Fibroblast of skin of left biceps (primary cell): ENCODE measurements around the gene PARD3B.

Experiments
- DNase-seq, 2 experiments: peaks; one replicate each; pipeline ENCODE4 v3.0.0-alpha.2; 2013; ENCODE audit warnings: low read depth in 2 of 2

PARD3B gene

DNA sequence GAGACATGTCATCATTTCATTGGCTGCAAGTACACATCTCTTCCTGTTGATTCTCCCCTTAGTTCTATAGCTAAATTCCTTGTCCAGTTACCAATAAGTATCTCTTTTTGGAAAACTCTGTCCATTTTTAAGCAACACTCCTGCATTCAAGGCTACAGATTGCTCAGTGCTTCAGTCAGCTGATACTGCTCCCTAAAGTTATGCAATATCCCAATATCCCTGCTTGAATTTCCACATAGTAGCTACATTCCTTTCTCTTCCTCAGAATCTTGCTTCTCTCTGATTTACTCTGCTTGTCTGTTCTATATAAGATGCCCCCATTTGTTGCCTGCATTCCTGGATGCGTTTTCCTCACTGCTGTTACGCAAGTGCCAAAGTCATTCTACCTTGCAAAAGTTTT lies 109.8 kb downstream of the PARD3B start:
- DNase-seq = peak; percentile 33 to 40

DNA sequence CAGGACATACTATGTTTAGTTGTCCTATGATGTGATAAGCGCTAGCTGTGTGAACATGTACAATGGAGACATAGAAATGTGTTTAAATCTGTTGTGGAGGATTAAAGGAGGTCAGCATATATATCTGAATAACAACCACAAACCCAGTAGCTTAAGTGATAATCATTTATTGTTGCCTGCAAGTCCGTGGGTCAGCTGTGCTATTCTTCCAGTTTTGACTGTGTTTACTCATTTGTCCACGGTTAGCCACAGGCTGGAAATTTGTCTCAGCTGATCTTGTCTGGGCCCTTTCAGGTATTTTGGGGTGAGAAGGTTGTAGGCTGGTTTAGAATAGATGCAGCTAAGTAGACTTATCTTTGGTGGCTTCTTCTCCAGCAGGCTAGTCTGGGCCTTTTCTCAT lies 110.4 kb downstream of the PARD3B start:
- DNase-seq = no peak

DNA sequence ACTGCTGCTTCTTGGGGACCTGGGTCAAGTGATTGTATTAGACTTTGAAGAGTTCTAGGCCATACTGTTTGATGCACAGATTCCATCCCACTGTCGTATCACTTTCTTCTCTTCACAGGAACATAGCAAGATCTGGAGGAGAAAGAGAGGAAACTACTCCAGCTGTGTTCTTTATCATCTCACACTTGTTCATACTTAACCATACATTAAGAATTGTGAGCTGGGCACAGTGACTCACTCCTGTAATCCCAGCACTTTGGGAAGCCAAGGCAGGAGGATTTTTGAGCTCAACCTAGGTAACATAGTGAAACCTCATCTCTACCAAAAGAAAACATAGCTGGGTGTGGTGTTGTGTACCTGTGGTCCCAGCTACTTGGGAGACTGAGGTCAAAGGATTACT lies 111.7 kb downstream of the PARD3B start:
- no peak for DNase-seq

DNA sequence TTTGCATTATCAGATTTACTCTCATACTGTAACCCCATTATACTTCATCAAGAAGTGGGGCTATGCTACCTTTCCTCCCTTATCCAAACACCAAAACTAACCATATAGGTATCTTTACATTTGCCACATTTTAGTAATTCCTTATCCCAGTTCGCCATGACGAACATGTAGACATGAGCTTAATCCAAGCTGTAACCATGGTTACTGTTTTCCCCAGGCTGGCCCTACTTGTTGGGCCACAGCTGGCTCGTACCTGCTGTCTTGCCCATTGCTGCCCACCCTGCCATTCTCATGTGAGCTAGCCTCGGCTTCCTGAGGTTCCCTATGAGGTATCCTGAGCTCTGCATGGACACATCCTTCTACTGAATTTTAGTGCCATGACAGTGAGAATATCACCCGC lies 117.7 kb downstream of the PARD3B start:
- DNase-seq = no peak

DNA sequence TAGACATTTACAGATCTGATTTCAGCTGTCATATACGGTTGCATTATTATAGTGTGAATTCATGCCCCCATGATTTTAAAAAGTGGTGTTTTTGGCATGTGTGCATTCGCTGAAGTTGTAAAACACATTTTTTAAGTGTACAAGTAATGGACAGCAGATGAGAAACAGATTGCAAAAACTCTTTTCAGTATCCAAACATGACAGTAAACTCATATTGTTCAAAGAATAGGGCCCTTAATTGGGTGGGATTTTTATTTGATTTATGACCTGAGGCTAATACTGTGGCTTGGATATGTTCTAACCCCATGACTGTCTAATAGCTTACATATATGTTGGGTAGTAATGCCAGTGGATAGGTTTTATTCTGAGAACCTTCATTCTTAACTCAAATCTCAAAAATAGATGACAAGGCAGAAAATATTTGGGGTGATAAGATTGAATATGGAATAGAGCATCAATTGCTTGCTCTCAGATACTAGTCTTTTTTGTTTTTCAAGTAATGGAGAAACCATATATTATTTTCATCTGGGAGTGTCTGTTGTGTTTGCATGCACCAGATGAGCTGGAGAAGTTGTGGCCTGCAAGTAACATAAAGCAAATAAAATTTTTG lies 118.6 kb downstream of the PARD3B start:
- no peak for DNase-seq

DNA sequence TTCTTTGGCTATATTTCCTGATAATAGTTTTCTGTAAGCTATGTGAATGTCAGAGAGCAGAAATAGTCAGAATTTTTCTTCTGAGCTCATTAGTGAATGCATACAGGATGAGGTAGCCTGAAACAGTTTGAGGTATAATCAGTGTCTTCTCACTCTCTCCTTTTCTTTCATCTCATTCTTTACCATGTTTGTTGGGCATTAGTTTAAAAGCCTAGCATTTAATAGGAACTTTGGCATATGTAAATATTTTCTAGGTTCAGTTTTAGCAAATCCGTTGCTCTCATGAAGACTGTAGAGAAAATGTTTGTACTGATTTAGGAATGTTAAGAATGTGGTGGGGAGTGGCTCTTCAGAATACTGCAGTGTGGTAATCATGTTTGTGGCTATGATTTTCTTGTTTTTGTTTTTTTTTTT lies 119.4 kb downstream of the PARD3B start:
- no peak for DNase-seq

DNA sequence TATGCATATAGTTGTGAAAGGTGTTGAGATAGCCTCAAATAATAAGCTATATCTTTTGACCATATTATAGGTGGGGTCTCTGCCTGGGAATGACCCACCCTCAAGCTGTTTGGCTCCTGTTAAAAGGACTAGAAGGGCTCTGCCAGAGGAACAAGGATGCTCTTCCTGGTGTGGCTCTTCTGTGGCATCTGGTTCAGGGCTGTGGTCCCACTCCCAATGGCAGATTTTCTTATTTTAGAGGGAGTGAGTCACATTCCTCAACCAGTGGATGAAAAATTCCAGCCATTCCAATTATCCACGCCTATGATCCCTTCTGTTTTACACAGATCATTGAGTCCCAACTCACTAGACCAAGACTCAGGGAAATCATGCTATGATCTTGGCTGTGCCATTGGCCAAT lies 119.9 kb downstream of the PARD3B start:
- DNase-seq = peak in 1 of 2 experiments; percentile 52

DNA sequence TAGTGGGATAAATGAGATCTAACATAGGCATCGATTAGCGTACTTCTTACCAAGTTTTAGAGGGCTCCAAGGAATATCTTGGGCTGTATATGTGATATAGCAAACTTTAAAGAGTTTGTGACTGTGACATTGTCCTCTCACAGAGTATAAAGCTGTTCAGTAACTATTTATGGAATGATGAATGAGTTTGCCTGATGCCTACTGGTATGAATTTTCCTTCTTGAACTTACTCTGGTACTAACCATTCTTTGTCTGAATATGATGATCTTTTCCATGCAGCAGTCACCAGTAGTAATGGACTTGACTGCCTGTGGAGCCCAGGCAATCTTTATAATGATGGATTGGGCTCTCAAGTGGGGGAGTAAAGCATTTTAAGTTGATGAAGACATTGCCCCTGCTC lies 120.5 kb downstream of the PARD3B start:
- DNase-seq = no peak

DNA sequence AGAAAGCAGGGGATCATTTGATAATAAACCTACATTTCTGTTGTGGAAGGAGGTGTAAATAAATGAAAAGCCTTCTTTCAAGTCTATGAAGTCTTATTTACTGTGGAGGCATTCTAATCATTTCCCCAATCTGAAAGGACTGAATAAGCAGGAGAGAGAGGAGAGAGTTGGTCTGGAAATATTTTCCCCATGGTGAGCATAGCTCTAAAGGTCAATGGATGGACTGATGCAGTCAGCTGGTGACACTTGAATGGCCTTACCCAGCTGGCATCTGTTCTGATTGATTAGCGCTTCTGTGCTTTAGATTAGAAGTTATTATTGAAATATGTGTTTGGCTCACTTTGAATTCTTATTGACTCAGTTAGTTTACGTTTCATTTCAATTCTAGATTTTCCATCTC lies 122.7 kb downstream of the PARD3B start:
- DNase-seq = no peak

DNA sequence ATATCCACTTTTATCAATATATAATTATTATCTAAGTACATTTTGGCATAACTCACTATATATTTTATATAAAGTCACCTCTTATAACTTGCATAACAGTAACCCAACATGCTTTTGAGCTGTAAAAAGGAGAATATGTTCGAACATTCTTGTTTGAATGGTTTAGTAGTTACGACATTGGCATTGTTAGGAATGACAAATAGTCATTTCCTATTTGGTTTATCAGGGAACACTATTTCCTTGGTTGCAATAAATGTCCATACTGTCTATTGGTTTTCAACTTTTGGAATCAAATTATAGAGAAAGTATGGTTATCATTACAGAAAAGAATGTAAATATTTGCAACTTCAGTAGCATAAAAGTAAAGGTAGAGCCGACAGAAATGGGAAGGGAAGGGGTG lies 124.1 kb downstream of the PARD3B start:
- DNase-seq = no peak

DNA sequence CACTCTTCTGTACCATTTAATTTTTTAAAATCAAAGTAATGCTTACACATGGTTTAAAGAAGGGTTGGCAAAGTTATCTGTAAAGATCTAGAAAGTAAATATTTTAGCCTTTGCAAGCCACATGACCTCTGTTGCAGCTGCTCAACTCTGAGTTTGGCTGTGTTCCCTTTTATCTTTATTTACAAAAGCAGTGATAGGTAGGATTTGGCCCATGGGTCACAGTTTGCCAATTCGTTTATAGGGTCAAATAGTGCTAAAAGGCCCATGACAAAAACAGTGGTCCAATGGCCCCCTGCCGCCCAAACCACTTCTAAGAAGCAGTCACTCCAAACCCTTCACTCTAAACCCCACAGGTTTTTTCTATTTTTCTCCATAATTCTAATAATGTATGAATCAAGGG lies 124.8 kb downstream of the PARD3B start:
- DNase-seq = no peak

DNA sequence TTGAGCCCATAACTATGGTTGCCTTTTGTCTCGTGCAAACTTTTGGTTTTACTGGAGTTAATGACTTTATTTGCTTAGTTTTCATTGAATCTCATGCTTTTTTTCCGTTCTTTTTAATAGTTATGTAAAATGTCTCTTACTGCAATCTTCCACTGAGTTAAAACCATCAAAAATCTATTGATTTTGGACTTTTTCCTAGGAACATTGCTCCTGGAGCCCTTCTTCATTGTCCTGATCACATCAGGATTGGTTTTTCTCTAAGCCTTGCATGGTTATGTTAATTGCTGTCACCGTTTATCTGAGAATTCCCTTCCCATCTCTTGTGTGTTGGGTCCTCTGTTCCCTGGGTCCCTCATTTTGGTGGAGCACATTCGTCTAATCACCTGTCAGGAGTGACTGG lies 125.5 kb downstream of the PARD3B start:
- no peak for DNase-seq

DNA sequence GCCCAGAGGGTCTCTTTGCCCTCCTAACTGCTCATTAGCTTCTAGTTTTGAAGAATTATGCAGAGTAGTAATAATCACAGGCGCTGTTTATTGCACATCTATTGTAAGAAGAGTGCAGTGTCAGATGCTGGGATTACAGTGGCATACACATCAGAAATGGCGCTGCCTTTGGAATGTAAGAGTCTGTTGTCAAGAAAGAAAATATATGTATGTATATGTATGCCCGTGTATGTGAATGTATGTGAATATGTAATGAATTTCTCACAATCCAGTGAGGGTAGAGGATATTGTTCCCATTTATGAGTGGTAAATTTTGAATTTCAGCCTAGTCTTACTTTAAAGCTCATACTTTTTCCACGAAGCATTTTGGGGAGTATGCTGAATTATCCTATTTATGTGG lies 127.5 kb downstream of the PARD3B start:
- DNase-seq = no peak

DNA sequence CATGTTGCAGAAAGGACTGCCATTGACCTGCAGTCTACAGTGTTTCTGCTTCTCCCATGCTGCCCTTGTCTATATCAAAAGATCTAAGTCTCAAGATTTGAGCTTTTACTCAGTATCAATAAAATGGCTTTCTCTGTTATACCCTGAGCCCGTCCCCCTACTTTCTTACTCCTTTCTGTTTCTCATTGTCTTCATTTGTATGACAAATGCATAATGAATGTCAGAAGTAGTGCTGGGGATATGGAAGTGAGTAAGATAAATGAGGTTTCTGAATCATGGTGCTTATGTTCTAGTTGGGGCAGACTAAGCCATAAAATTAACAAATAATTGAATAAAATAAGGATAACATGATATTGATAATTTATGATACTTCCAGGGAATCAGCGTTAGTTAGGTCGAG lies 128.6 kb downstream of the PARD3B start:
- no peak for DNase-seq

DNA sequence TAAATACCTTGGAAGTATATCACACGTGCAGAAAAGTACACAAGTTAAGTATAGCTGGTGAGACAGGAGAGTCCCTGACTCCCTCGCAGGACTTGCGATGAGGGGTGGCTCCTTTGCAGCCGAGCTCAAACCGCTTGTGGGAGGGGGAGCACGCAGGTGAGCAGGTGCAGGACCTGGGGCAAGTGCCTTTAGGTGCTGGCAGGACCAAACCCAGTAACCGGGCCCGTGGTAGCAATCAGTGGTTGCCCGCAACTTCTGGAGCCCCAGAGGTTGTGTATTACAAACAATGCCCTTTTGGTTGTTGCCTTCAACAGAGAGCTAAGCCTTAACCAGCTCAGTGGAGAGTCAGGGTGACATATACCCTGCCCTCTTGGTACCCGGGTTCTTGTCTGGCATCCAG lies 132.8 kb downstream of the PARD3B start:
- no peak for DNase-seq

DNA sequence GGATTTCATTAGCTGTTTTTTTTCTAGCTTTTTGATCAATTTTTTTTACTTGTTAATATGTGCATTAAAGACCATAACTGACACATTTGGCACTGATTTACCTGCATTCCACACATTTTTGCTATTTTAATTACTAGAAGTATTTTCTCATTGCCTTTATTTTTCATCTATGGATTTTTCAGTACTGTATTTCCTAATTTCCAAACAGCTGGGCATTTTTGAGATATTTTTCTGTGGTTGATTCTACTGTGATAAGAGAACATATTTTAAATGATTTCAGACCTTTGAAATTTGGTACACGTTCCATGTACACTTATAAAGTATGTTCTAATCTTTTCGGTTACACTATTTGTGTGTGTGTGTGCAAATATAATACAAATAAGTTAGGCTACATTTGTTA lies 135.3 kb downstream of the PARD3B start:
- no peak for DNase-seq

DNA sequence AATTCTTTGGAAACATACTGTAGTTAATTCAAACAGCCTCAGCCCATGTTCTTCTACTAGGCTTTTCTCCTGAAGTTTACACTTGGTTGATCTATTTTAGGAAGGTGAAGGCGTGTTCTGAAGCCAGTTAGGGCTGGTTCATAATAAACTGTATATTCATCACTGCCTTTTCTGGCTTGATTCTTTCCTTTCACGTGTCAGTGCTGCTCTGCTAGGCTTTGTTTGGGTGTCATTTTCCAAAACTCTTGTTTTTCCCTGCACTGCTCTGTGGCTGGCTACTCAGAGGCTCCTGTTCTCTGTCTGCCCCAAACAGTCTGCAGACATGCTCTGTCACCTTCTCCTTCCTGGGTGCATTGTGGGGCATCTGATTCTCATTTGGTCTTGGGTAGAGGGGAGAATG lies 136.1 kb downstream of the PARD3B start:
- DNase-seq = no peak

DNA sequence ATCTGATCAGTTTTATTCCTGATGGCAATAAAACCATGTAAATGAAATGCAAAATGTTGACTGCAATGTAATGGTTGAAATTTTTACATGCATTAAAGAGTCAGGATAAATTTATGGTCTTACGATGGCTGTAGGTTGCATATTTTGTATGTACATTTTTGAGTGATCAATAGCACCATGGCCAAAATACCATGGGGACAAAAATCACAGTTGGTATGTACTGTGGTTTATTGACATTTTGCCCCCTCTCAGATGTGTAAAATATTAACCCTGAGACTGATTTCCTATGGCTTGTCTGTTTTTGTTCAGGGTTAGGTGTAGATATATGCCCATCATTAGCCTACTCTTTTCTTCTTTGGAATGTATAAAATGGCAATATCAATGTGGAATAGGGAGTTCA lies 138.1 kb downstream of the PARD3B start:
- no peak for DNase-seq

DNA sequence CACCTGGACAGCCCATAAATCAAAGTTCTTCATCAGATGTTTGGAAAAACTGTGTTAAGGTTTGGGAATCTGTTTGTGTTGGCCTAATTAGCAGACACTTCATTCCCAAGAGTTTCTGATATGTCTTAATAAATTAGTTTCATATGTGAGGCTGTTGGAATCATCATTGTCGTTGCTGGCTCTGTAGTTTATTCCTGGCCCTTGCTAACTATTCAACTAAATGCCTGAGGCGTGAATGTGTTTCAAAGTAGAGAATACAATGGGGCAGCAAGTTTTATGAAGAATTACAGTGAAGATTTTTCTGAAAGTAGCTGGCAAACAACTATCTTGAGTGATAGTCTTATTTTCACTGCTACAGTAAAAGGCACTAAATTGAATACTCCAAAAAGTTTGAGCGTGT lies 141.1 kb downstream of the PARD3B start:
- no peak for DNase-seq

DNA sequence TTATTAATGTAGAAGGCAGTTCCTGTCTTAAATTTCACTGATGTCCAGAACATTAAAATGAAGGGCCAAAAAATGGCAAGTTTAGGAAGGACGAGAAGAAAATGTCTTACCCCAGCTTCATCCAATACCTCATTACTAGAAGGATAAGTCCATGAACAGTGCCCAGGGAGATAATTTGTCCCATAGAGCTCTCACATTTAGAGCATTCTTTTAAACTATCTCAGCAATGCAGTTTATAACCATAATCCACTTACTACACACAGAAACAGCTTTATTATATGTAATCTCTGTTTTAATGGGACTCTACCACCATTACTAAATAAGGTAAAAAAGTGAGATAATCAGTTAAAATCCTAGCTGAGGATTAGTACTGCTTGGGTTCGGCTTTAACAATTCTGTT lies 142.5 kb downstream of the PARD3B start:
- DNase-seq = no peak

DNA sequence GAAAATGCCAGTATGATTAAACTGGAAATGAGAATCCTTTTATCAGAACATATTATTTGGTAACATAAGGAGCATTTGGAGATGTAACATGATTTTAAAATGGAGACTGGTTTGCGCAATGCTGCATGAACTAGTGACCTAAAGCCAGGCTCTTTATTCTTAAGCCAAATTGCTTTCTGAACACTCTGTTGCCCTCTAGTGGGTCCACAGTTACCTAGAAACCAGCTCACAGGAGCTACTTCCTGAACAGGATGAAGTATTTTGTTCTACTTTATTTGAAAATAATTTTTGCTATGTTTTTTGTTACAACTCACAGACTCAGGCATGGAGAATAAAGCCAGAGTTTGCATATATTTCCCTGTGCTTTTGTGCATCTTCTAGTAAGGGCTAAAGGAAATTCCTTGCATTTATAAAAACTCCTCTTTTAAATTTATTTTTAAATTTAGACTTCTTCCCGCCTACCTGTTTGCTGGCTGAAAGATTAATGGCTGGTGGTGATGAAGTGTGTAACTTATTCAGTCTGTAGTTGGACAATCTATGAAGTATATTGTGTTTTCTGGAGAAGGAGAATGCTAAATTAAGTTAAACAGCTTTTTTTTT lies 146.7 kb downstream of the PARD3B start:
- DNase-seq = peak; percentile 52 to 61

DNA sequence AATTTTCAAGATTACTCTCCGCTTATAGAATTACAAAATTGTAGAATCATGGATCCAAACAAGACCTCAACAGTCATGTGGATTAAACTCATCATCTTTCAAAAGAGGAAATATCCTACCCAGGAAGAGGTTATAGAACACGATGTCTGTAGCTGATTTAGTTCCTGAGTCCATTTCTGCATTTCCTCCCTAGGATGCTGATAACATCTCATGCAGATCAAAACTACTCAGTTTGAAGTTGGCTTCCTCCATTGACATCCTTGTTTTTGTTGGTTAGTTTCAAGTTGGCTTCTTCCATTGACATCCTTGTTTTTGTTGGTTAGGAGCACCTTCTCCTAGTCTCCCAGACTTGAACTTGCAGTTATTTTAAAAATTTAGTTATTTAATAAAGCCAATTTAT lies 147.5 kb downstream of the PARD3B start:
- no peak for DNase-seq

DNA sequence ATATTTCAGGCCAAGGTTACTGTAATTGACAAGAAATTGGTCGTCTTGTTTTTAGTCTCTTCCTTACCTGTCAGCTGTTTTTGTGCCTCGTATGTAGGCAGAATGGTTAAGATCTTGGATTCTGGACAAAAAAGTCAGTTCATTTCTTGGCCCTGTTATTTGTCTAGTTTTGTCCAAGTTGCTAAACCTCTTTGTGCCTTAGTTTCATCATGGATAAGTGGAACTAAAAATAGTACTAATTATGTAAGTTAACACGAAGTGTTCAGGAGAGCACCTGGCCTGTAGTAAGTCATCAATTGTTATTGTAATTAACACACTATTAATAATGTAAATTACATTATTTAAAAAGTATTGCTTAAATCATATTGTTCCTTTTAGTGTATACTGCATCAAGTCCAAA lies 148.0 kb downstream of the PARD3B start:
- DNase-seq = no peak

DNA sequence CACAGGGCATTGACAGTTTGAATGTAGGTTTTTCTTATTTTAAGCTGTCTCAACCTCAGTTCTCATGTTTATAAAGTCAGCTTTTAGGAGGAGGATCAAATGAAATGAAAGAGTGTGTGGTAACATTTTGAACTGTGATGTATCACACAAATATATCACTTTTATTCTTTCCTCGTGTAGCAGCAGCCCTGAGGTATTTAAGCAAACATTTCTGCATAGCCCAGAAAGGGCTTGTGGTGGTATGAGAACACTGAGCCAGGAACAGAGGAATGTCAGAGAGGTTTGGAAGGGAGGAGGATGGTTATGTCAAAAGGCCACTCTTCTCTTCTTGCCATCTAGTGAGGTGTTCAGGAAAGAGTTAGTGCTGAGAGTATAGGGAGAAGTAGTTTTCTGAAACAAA lies 150.2 kb downstream of the PARD3B start:
- no peak for DNase-seq
